Mesodermal cell (in vitro differentiated cells): ENCODE data around the gene TH.
"Not testable (repeated sequence)": the region's sequence is repeated elsewhere in the genome, so short reads cannot be mapped to it uniquely, and the experiment has no call there.

Experiments
- H3K27ac ChIP-seq: 2 replicates; pipeline ENCODE4 v1.7.0; 2013; ENCODE audit warnings: mild to moderate bottlenecking, low read depth, low read length, moderate library complexity; ENCODE audit not compliant: severe bottlenecking
- H3K36me3 ChIP-seq: 2 replicates; pipeline ENCODE4 v1.7.1; 2013; ENCODE audit warnings: mild to moderate bottlenecking, low read length, moderate library complexity; ENCODE audit not compliant: control insufficient read depth, insufficient read depth
- H3K4me1 ChIP-seq: one replicate; pipeline ENCODE4 v1.7.1; 2013; ENCODE audit warnings: mild to moderate bottlenecking, low read length; ENCODE audit not compliant: insufficient read depth, control insufficient read depth, poor library complexity, severe bottlenecking
- H3K4me3 ChIP-seq: 2 replicates; pipeline ENCODE4 v1.7.0; 2013; ENCODE audit warnings: low read length, control low read depth, mild to moderate bottlenecking; ENCODE audit not compliant: insufficient read depth, poor library complexity, severe bottlenecking; ENCODE audit errors: extremely low read depth
- H3K9me3 ChIP-seq: 2 replicates; pipeline ENCODE4 v1.7.1; 2013; ENCODE audit warnings: mild to moderate bottlenecking, low read length, moderate library complexity; ENCODE audit not compliant: control insufficient read depth
- WGBS, 2 experiments: methylation state at CpG; one replicate each; pipeline ENCODE4 v1.1.5; 2013; ENCODE audit warnings: missing lambda C conversion rate in 2 of 2; ENCODE audit not compliant: insufficient coverage in 2 of 2; 5-methylcytosine and 5-hydroxymethylcytosine counted together

The TH gene

DNA sequence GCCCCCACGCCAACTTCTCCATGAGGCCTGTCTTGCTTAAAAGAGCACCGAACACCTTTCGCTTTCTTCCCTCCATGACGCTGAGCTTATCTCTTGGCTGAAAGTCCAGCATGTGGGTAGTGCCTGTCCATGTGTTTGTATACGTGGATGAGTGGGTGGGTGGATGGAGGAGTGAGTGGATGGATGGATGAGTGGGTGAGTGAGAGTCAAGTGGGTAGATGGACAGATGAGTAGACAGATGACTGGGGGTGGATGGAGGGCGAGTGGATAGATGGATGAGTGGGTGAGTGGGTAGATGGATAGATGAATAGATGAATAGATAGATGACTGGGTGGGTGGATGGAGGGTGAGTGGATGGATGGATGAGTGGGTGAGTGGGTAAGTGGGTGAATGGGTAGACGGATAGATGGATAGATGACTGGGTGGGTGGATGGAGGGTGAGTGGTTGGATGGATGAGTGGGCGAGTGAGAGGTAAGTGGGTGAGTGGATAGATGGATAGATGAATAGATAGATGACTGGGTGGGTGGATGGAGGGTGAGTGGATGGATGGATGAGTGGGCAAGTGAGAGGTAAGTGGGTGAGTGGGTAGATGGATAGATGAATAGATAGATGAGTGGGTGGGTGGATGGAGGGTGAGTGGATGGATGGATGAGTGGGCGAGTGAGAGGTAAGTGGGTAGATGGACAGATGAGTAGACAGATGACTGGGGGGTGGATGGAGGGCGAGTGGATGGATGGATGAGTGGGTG lies 46.7 kb downstream of the TH start:
- not testable (repeated sequence) for H3K9me3 ChIP-seq
- WGBS, 2 experiments = 90 to 94% methylated on average over 7 to 8 of the region's 10 CpGs

GRCh38 chr11:2123628-2123960 lies 48.0 kb downstream of the TH start:
- 90 to 94% methylated on average over 4 to 6 of the region's 7 CpGs for WGBS, 2 experiments
- H3K9me3 ChIP-seq = no peaks in the 10 kb centered on the region
- no peaks in the 10 kb centered on the region for H3K36me3 ChIP-seq
- no peak overlapping the region for H3K27ac ChIP-seq
- peaks cover 21% of the 10 kb centered on the region for H3K4me1 ChIP-seq
- H3K4me3 ChIP-seq = no peak overlapping the region

More for the DNA sequence above, 46.7 kb downstream of the TH start:
- H3K36me3 ChIP-seq, H3K4me3 ChIP-seq, H3K27ac ChIP-seq: not testable (repeated sequence)
- peaks cover 21% of the 10 kb centered on the region for H3K4me1 ChIP-seq

DNA sequence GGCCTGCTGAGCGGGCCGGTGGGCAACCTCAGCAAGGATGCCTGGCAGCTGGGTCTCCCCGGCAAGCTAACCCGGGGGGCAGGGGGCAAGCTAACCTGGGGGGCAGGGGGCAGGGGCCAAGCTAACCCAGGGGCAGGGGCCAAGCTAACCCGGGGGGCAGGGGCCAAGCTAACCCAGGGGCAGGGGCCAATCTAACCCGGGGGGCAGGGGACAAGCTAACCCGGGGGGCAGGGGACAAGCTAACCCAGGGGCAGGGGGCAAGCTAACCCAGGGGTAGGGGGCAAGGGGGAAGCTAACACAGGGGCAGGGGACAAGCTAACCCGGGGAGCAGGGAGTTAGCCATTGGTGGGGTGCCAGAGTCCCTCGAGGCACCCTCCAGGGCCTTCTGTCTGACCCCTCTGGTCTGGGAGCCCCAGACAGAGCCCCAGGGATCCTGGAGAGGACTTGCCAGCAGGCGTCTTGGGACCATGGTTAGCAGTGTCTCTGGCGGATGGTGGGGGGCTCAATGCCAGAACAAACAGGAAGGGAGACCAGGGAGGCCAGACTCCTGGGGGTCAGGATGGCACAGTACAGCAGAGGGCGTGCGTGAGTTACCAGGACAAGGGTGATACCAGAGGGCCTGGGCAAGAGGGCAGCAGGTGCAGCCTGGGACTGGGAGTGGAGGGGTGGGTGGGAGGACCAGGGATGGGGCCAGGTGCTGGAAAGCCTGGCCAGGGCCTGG lies 48.5 kb downstream of the TH start:
- WGBS, 2 experiments = 91 to 94% methylated on average over 8 to 10 of the region's 13 CpGs
- Histone ChIP-seq H3K4me3 (no peak overlapping the region), H3K4me1 (peaks cover 21% of the 10 kb centered on the region), H3K36me3 (no peaks in the 10 kb centered on the region), H3K27ac (no peak overlapping the region), H3K9me3 (no peaks in the 10 kb centered on the region)

GRCh38 chr11:2122222-2122906 lies 49.3 kb downstream of the TH start:
- 47 to 63% methylated on average over 10 to 17 of the region's 19 CpGs for WGBS, 2 experiments
- no peaks in the 10 kb centered on the region for H3K9me3 ChIP-seq
- H3K4me1 ChIP-seq = peaks cover 21% of the 10 kb centered on the region
- H3K36me3 ChIP-seq = no peaks in the 10 kb centered on the region
- peak overlapping the region; percentile 46 for H3K27ac ChIP-seq
- H3K4me3 ChIP-seq = no peak overlapping the region

GRCh38 chr11:2121227-2122130 lies 50.1 kb downstream of the TH start:
- no peaks in the 10 kb centered on the region for H3K36me3 ChIP-seq
- 87 to 92% methylated on average over 8 to 19 of the region's 21 CpGs for WGBS, 2 experiments
- H3K4me1 ChIP-seq = peaks cover 21% of the 10 kb centered on the region
- H3K9me3 ChIP-seq = peaks cover 3% of the 10 kb centered on the region
- no peak overlapping the region for H3K4me3 ChIP-seq
- H3K27ac ChIP-seq = no peak overlapping the region

GRCh38 chr11:2120359-2121100 lies 51.1 kb downstream of the TH start:
- WGBS, 2 experiments = 60 to 69% methylated on average over 17 of the region's 23 CpGs
- H3K4me3 ChIP-seq = no peak overlapping the region
- peaks cover 9% of the 10 kb centered on the region for H3K9me3 ChIP-seq
- no peaks in the 10 kb centered on the region for H3K36me3 ChIP-seq
- peaks cover 21% of the 10 kb centered on the region for H3K4me1 ChIP-seq
- no peak overlapping the region for H3K27ac ChIP-seq

DNA sequence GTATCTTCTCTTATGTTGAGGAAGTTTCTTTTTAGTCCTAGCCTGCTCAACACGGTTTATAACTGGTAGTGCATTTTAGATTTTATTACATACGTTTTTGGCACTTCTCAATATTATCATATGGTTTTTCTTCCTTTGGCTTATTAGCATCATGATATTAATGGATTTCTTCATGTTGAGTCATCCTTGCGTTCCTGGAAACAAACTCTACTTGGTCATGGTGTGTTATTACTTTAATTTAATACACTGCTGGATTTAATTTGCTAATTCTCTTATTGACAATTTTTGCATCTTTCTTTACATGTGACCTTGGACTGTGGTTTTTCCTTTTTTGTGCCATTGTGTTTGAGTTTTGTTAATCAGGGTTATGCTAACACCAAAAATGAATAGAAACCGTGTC lies 52.9 kb downstream of the TH start:
- Histone ChIP-seq H3K36me3 (no peaks in the 10 kb centered on the region), H3K27ac (no peak overlapping the region), H3K4me3 (no peak overlapping the region), H3K9me3 (peaks cover 9% of the 10 kb centered on the region), H3K4me1 (peaks cover 21% of the 10 kb centered on the region)
- WGBS, 2 experiments = 80% methylated on average over 1 of the region's 4 CpGs; no CpG with 5 or more reads in 1 of the 2 experiments

DNA sequence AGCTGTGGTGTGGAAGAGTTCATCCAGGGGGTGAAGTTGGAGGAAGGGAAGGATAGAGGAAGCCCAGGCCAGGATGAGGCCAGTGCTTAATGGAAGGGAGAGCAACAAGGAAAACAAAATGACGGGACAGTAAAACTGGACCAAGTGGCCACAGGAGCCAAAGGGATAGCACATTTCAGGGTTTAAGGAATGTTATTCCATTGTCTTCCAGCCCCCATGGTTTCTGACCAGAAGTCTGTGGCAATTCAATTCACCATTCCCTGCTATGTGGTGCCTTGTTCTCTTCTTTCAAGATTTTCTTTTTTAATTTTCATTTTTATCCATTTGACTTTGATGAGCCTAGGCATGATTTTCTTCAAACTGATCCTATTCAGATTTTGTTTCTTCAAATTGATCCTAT lies 54.9 kb downstream of the TH start:
- Histone ChIP-seq H3K9me3 (peaks cover 9% of the 10 kb centered on the region), H3K36me3 (no peaks in the 10 kb centered on the region), H3K4me3 (no peak overlapping the region), H3K27ac (no peak overlapping the region), H3K4me1 (peaks cover 9% of the 10 kb centered on the region)
- WGBS, 2 experiments = 87 to 100% methylated on average over 1 of the region's 1 CpG

GRCh38 chr11:2115308-2115707 lies 56.3 kb downstream of the TH start:
- H3K9me3 ChIP-seq = peaks cover 9% of the 10 kb centered on the region
- H3K27ac ChIP-seq = no peak overlapping the region
- H3K4me3 ChIP-seq = no peak overlapping the region
- H3K36me3 ChIP-seq = no peaks in the 10 kb centered on the region
- 87 to 96% methylated on average over 9 to 11 of the region's 12 CpGs for WGBS, 2 experiments
- H3K4me1 ChIP-seq = peaks cover 1% of the 10 kb centered on the region
